Fibroblast of pulmonary artery (primary cell): ENCODE data around the gene REEP5.

Source experiments
- DNase-seq: peaks from one replicate; pipeline ENCODE4 v3.0.0-alpha.2; 2010; ENCODE audit warnings: low read depth
- H3K4me3 ChIP-seq: replicated peaks from 2 replicates; pipeline ENCODE4 v1.5.1; 2011; ENCODE audit warnings: low read depth, mild to moderate bottlenecking, control low read depth, low read length, moderate library complexity
- TF ChIP-seq, protein P1 (sequence below): IDR thresholded peaks from 2 replicates; pipeline ENCODE4 v1.5.1; 2011; ENCODE audit warnings: mild to moderate bottlenecking, control low read depth, low read length, inconsistent platforms; ENCODE audit errors: missing control alignments

Gene REEP5

DNA sequence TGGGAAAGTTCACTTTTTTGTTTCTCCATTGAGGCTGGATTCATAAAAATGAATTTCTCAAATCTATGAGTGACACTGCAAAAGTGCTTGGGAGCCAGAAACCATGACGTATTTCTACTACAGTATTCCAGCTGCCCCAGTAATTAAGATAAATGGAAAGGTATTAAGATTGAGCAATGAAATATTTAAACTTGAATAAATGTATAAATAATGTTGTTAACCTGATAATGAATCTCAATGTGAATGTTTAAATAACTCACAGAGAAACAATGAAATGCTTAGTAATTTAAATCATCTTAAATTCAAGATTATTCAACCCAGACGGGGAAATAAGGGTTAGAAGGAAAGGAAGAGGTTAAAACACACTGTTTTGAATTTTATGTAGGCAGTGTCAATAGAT lies 72.1 kb downstream of the REEP5 start:
- TF ChIP-seq, protein P1, sequence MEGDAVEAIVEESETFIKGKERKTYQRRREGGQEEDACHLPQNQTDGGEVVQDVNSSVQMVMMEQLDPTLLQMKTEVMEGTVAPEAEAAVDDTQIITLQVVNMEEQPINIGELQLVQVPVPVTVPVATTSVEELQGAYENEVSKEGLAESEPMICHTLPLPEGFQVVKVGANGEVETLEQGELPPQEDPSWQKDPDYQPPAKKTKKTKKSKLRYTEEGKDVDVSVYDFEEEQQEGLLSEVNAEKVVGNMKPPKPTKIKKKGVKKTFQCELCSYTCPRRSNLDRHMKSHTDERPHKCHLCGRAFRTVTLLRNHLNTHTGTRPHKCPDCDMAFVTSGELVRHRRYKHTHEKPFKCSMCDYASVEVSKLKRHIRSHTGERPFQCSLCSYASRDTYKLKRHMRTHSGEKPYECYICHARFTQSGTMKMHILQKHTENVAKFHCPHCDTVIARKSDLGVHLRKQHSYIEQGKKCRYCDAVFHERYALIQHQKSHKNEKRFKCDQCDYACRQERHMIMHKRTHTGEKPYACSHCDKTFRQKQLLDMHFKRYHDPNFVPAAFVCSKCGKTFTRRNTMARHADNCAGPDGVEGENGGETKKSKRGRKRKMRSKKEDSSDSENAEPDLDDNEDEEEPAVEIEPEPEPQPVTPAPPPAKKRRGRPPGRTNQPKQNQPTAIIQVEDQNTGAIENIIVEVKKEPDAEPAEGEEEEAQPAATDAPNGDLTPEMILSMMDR: no peak
- DNase-seq: no peak
- H3K4me3 ChIP-seq: no peak overlapping the region

DNA sequence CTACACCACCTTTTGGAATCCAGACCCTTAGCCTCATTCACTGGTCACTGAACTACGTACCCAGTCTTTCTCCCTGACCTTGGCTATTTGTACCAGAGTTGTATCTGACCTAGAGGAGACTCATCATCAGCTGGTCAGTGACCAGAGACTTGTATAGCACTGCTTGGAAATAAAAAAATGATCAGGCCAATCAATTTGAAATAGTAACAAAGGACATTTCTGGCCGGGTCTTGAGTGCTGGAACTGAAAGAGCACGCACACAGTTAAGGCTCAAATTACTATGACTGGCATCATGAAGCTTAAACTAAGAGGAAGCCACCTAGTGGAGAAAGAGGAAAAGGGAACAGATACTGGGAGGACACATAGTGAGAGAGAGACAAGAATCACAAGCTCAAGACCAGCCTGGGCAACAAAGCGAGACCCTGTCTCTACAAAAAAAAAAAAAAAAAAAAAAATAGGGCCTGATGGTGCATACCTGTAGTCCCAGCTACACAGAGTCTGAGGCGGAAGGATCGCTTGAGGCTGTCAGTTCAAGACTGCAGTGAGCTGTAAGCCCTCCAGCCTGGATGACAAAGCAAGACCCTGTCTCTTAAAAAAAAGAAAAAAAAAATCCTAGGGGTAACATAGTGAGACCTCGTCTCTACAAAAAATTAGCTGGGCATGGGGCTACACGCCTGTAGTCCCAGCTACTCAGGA lies 73.8 kb downstream of the REEP5 start:
- TF ChIP-seq, protein P1: peak; percentile 76
- peak; percentile 80 for DNase-seq
- H3K4me3 ChIP-seq: peak overlapping the region; percentile 3

DNA sequence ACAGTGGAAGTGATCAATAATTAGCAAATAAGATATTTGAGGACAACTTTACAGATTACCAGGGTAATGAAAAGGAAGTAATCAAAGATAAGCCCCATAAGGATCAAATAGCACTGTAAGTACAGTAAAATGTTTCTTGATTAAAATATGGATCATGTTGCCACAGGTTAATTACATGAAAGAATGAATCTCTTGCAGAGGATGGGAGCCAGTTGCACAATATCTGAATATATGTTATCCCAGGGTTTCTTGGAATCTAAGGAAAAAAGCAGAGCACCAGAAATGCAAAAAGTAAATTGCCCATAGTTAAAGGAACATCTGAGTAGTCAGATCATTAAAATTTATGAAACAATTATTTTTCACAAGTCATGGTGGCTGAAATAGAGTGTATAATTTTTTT lies 74.7 kb downstream of the REEP5 start:
- DNase-seq: no peak
- no peak overlapping the region for H3K4me3 ChIP-seq
- TF ChIP-seq, protein P1: no peak

DNA sequence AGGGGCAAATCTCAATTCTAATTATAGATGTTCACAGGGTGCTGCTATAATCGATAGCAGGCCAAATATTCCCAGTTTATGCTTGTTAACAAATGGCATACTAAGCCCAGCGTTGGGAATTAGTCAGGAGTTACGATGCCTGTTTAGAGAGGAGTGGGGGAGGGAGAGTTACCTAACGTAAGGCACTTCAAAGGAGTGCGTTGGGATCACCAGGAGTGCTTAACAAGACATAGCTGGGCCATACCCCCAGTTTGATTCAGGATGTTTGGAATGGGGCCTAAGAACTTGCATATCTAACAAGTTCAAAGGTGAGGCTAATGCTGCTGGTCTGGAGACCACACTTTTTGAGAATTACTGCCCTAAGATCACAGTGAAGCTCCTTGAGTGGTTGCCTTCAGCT lies 75.5 kb downstream of the REEP5 start:
- DNase-seq: no peak
- H3K4me3 ChIP-seq: no peak overlapping the region
- TF ChIP-seq, protein P1: no peak

DNA sequence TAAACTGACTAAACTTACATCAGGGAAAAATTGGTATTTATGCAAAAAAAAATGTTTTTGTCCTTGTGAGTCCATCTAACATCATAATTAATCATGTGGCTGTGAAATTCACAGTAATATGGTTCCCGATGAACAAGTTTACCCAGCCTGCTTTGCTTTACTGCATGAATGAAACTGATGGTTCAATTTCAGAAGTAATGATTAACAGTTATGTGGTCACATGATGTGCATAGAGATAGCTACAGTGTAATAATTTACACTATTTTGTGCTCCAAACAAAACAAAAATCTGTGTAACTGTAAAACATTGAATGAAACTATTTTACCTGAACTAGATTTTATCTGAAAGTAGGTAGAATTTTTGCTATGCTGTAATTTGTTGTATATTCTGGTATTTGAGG lies 77.5 kb downstream of the REEP5 start:
- no peak overlapping the region for H3K4me3 ChIP-seq
- DNase-seq: no peak
- TF ChIP-seq, protein P1: no peak

DNA sequence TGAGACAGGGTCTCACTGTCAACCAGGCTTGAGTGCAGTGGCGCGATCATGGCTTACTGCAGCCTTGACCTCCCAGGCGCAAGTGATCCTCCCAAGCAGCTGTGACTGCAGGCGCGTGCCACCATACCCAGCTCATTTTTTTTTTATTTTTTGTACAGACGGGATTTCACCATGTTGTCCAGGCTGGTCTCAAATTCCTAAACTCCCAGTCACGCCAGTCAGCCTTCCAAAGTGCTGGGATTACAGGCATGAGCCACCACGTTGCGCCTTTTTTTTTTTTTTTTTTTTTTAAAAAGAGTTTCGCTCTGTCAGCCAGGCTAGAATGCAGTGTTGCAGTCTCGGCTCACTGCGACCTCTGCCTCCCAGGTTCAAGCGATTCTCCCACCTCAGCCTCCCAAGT lies 88.1 kb downstream of the REEP5 start:
- TF ChIP-seq, protein P1: no peak
- no peak overlapping the region for H3K4me3 ChIP-seq
- DNase-seq: no peak

DNA sequence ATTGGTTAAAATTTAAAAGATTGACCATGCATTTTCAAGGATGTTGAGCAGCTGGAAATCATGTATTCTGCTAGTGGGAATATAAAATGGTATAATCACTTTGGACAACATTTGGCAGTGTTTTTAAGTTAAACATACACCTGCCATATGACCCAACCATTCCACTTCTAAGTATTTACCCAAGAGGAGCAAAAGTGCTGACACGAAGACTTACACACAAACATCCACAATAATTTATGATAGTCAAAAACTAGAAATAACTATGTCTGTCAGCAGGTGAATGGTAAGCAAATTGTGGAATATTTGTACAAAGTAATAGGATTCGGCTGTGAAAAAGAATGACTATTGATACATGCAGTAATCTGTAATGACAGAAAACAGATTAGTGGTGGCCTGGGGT lies 91.6 kb downstream of the REEP5 start:
- TF ChIP-seq, protein P1: no peak
- H3K4me3 ChIP-seq: no peak overlapping the region
- DNase-seq: no peak
